GM18520 (cell line): ENCODE results near the gene DNAH8.

ENCODE experiments used
- ATAC-seq: cut with Tn5 transposase; IDR thresholded peaks from one replicate; pipeline ENCODE4 v1.9.1; 2021; ENCODE audit not compliant: unreplicated experiment

DNAH8 gene

DNA sequence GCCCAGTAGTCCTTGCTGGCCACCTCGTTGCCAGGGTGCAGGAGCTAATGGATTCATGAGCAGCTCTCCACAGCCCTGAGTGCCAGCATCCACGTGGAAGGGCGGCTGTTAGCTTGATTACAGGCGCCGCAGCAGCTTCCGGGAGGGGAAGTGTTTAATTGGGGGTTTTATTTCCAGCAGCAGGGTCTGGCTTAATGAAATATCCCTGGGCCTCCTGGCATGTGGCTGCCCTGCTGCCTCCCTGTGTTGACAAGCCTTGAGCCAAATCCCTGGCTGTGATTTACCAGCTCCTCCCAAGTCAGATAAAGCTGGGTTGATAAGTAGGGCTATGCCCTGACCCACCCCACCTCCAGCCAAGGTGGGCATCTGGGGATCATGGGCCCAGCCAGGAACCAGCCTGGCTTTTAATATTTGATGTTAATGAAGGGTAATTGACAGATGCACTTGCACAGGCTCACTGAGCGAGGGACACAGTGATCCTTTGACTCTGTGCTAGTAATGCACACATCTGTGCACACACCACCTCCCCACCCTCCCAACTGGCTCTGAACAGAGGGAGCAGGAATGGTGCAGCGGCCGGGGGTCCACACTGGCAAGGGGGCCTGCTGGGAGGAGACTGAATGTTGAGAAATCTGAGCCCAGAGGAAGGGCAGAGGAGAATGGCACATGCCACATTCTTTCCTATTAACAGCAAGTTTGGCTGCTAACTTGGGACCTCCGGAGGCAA, 347.1 kb downstream of the DNAH8 start:
- ATAC-seq: no peak

DNA sequence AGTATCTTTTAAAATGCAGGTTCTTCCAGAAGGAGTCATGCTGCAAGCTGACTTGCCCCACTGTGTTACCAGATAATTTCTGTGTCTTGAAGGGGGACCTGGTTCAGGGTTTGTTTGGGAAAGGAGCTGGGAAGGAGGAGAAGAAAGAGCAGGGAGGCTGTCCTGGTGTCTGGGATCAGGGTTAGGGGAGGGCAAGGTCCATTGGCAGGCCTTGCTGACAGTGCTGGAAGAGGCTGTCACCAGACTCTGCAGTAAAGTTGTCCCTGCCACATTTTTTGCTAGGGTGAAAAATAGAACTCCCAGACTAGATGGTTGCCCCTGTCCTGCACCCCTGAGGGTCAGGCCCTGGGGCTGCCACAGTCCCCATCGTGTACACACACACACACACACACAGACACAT, 348.4 kb downstream of the DNAH8 start:
- ATAC-seq: no peak

DNA sequence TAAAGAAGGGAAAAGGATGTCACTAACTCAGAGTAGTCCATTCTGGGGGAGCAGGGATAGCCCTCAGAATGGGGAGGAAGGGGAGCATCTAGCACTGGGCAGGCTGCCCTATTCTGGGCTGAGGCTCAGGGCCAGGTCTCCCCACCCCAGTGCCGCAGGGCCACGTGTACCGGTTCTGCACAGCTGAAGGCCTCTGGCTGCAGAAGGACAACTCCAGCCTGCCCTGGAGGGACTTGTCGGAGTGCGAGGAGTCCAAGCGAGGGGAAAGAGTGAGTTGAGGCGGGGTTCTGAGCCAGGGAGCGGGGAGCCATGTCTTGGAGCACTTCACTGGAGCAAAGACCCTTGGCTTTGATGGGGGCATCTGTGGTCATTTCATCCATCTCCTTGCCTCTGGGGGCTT, 350.4 kb downstream of the DNAH8 start:
- no peak for ATAC-seq

DNA sequence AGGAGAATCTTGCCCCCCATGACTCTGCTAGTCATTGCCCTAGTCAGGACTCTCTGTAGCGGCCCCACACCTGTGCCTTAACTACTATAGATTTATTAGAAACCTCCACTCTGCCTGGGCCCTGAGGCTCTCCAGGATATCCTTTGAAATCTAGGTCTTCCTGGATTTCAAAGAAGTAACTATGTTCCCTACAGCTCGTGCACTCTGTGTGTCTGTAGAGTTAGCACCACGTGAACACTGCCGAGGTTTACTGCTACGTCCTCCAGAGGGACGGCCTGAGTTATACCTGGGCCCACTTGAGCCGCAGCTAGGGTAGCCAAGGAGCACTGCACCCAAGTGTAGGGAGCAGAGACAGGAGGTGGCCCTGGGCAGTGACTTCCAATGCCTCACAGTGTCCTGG, 353.3 kb downstream of the DNAH8 start:
- ATAC-seq: no peak

DNA sequence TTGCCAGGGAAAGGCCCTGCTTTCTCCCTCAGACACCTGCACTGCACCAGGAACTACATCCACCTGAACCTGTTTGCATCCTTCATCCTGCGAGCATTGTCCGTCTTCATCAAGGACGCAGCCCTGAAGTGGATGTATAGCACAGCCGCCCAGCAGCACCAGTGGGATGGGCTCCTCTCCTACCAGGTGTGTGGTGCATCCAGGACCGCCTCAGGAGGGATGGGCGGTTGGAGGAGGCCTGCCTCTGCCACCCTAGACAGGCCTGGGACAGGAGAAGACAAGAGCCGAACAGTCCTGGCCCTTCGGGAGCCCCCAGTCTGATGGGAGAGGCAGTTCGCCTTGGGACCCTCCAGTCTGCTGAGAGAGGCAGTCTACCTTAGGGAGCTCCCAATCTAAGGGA, 357.7 kb downstream of the DNAH8 start:
- no peak for ATAC-seq

DNA sequence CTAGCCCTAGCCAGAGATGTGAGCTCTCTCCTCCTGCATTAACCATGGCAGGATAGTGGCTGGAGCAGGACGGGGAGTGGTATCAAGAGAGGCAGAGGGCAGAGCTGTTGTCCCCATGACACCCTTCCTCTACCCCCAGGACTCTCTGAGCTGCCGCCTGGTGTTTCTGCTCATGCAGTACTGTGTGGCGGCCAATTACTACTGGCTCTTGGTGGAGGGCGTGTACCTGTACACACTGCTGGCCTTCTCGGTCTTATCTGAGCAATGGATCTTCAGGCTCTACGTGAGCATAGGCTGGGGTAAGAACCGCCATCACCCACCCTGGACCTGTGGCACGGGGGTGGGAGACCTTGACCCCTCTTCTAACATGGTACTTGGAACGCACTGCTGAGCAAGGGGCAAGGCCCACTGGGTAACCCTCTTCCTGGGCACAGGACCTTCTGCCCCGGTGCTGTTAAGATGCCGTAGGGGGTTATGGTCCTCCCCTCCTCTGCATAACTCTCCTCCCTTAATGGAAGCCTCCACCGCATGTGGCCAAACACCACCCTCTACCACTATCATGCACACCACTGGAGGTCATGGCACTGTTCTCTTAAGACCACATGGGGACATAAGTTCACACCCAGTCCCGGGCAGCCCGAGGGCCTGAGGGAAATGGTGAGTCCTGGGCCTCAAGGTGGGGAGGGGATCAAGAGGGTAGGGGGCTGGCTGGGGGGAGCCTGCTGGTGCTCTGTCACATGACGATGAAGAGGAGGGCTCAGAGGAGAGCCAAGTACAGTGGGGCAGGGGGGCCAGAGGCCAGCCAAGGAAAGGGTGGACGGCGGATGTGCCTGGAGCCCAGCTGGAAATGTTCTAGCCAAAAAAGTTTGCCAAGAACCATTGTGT, 358.6 kb downstream of the DNAH8 start:
- ATAC-seq: no peak

DNA sequence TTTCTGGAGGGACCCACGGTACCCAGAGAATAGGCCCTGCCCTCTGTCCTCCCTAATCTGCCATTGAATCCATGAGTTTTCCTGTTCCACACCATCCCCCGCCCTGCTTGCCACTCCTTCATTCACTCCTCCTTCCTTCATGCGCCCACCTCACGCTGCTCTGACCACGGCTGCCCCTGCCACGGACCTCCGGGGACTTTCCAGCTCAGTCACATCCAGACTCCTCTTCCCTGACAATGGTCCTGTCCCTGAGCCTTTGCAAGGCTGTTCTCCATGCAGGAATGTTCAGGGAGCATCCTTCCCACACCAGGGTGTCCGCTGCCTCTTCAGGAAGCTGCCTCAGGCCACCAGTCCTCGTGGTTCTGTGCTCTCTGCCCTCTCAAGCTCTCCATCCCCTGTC, 359.4 kb downstream of the DNAH8 start:
- ATAC-seq: no peak

DNA sequence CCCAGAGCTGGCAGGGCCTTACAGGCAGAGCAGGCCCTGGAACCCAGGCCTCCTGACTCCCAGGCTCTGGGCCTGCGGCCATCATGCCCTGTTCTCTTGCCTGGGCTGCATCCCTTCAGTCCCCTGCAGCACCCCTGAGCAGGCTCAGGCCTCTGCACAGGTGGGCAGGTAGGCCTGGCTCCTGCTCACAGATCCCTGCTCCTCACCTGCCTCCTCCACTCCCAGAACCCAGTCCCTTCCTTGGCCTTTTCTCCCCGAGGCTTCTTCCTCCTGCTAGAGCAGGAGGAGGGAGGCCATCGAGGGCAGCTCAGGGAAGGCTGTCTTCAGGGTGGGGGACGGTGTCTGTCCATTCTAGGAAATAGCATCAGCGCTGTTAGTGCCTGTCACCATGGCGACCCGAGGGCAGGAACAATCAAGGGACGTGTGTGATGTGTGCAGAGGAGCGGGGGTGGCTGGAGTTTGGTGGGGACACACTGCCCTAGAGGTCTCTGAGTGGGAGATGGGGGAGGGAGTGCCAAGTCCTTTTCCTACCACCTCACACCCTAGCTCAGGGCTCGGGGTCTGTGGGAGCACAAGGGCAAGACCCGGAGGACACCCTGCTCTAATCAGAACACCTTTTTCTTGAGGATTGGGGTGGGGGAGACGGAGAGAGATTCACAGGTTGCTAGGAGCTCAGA, 360.0 kb downstream of the DNAH8 start:
- ATAC-seq: no peak

DNA sequence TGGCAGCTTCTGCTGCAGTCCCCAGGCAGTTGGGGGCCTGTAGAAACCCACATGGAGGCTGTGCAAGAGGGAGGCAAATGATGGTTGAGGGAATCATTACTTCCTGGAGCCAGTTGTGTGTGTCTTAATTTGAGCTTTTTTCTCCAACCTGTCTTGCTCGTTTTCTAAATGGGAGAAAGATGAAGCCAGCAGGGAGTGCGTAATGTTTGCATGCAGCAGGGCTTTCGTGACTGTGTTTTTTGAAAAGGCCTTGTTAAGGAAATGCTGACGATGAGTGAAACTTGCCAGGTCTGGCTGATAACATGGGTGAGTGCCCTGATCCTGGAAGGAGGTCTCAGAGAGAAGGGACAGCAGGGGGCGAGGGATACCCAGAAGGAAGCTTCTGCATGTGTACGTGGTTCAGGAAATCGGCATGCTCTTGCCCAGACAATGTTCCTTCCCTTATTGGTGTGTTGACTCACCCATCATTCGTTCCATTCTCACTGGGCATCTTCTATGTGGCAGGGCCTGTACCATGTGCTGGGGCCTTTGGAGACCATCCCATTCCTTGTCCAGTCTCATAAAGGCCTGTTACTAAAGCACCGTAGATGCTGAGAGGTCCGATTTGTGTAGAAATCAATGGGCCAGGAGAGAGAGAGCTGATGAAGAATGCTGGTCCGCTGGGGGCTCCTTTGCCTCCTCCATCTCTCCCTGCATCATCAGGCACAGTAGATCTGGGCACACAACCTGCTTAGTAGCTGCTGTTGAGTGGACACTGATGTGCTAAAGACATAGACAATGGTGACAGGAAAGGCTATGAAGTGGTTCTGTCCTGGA, 360.9 kb downstream of the DNAH8 start:
- no peak for ATAC-seq

DNA sequence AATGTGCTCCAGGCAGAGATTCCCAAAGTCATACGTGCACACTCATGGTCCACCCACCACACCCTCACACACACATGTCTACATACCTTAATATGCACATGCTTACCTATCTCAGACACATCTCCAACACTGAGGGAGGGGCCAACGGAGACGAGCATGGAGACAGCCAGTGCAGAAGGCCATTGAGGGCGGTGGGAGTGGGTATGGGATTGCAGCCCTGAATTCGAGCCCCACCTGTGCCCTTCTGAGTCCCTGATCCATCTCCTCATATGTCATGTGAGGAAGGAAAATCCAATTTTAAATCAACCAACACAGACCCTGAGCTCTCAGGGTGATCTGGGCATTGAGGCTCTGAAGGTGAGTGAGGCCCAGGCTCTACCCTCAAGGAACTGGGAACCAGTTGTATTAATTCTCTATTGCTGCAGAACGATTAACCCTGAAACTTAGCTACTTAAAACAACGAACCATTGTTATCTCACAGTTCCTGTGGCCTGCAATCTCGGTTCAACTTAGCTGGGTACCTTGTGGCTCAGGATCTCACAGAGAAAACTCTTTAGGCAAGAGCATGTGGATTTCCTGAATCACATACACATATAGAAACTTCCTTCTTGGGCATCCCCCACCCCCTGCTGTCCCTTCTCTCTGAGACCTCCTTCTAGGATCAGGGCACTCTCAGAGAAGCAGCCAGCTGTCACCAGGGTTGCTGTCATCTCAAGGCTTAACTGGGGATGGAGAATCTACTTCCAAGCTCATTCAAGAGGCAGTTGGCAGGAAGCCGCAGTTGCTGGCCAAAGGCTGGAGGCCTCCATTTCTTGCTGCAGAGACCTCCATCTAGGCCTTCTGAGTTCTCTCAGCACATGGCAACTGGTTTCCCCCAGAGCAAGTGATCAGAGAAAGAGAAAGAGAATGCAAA, 361.8 kb downstream of the DNAH8 start:
- ATAC-seq: no peak

DNA sequence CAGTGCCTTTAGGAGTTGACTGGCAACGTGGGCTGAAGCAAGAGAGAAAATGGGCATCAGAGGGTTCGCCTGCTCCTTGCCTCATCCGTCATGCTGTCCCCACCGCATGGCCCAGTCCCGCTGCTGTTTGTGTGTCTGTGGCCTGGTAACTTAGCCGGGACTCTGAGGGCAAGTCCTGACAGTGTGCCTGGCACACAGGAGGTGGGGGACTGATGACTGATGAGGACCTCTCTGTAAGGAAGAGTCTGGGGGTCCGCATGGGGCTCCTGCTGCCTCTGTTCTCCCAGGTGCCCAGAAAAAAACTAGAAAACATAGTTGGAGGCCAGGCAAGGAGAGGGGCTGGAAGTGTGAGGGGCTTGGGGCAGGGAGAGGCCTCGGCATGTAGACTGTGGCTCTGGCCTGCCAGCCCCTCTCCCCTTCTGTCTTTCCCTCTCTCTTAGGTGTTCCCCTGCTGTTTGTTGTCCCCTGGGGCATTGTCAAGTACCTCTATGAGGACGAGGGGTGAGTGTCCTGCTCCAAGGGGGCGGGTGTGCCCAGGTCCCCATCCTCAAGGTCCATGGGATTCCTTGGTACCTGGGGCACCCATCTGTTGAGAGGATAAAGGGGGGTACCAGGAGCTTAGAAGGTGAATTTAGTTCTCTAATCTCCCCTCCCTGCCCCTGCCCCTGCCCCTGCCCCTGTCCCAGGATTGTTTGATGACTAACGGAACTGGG, 362.9 kb downstream of the DNAH8 start:
- no peak for ATAC-seq

DNA sequence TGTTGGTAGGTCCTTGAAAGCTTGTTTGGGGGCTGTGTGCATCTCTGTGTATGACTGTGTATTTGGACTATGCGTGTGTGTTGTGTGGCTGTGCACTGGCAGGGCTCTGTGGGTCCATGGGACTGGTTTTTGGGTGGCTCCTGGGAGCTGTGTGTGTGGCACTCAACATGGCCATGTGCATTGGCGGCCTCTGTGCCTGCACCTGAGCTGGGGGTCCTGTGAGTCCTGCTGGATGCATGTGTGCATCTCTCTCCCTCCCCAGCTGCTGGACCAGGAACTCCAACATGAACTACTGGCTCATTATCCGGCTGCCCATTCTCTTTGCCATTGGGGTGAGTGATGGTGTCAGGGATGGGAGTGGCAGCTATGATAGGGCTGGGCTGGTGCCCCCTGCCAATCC, 363.6 kb downstream of the DNAH8 start:
- no peak for ATAC-seq

DNA sequence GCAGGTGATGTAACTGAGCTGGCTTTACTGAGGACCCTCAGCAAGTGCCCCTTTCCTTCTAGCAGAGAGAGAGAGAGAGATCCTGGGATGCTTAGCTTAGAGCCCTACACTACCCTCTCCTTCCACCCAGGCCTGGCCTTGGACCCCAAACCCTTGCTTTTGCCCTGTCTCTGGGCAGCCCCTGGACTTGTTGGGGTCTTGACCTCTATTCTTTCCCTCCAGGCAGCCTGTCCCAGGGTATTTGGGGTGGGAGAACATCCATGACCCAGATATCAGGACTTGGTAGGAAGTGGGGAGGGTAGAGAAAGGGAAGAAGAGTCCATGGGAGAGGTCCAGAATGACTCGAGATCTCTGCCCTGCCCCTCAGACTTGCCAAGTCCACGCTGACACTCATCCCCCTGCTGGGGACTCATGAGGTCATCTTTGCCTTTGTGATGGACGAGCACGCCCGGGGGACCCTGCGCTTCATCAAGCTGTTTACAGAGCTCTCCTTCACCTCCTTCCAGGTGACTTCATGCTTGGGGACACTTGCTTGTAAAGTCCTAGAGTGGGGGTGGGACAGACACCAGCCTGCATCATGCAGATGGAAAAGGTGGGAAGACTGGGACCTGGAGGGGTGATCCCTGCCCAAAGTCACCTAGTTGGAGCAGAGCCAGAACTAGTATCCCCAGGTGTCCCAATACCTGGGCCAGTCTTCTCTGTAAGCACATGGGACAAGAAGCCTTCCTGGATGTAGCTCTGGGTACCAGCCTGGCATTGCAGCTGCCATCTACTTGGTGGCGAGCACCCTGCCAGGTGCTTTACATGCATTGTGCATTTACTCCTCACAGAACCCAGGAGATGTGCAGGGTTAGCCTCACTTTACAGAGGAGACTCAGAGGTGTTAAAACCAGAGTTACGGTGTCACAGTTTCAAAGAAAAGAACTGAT, 364.4 kb downstream of the DNAH8 start:
- no peak for ATAC-seq
